Body of pancreas (tissue), 4 donors: ENCODE data around the gene ARHGAP26. TPM values are rescaled to one million over a fixed set of nuclear protein-coding genes. Genes with fewer than 3 reads are reported as not detected.

ENCODE experiments used
- ATAC-seq: fragments of 150-250 bp; one replicate; pipeline ENCODE4 v1.9.1; 2016
- DNase-seq, 4 donors: peaks; one replicate each; pipeline ENCODE4 v3.0.0-alpha.2; 2019
- H3K27ac ChIP-seq, 4 donors: fragments of 200-600 bp; sonication (generic); 1 replicate in 3 of 4; 2 replicates in 1 of 4; pipeline versions ENCODE4 v1.5.1 to v1.6.1; 2016 to 2019; ENCODE audit warnings: mild to moderate bottlenecking in 1 of 4, mixed read lengths in 1 of 4, moderate library complexity in 1 of 4
- H3K27me3 ChIP-seq, 2 donors: fragments of 200-600 bp; sonication (generic); one replicate each; pipeline ENCODE4 v1.6.0; 2016; ENCODE audit warnings: mild to moderate bottlenecking in 1 of 2
- H3K36me3 ChIP-seq, 2 donors: fragments of 200-600 bp; sonication (generic); replicated peaks in 1 of 2; 2 replicates each; pipeline ENCODE4 v1.5.1; 2016; ENCODE audit warnings: low read depth in 2 of 2; ENCODE audit not compliant: insufficient read depth in 1 of 2
- H3K4me1 ChIP-seq: fragments of 200-600 bp; sonication (generic); one replicate; pipeline ENCODE4 v1.6.0; 2016
- H3K4me3 ChIP-seq, 2 donors: fragments of 200-600 bp; sonication (generic); 1 replicate in 1 of 2; 2 replicates in 1 of 2; pipeline ENCODE4 v1.5.1; 2016 to 2019
- H3K9me3 ChIP-seq, 3 donors: fragments of 200-600 bp; sonication (generic); 1 replicate in 2 of 3; 2 replicates in 1 of 3; pipeline ENCODE4 v1.5.1; 2016
- CTCF ChIP-seq, 7 experiments: fragments of 450-650 bp in 4 of 7; fragments of 200-600 bp in 3 of 7; sonication (generic) in 3 of 7; IDR thresholded peaks; one replicate each; pipeline ENCODE4 v1.5.1; 2016 to 2019; ENCODE audit warnings: antibody characterized with exemption in 7 of 7
- POLR2A ChIP-seq, 3 donors: fragments of 450-650 bp; IDR thresholded peaks; one replicate each; pipeline ENCODE4 v1.6.1; 2016; ENCODE audit warnings: antibody characterized with exemption in 3 of 3, mild to moderate bottlenecking in 2 of 3
- WGBS, 2 donors: methylation state at CpG; one replicate each; pipeline ENCODE4 v1.1.5; 2017; 5-methylcytosine and 5-hydroxymethylcytosine counted together
- intact Hi-C: fragments of 100-400 bp; cut with DNase I; formaldehyde crosslinking; loops from one replicate; pipeline ENCODE4 v1.15.1; 2023
- total RNA-seq, 2 donors: library from RNA; depleted of rRNA; stranded (reverse); fragments of >200 nt; gene quantifications; one replicate each; pipeline ENCODE4 v1.1.0, GENCODE V29; 2016

Gene ARHGAP26
- total RNA-seq, 2 donors from 2014 or later: 12.5 to 14.2 TPM

- Histone ChIP-seq H3K36me3 (no peaks in the 10 kb centered on the region), H3K9me3 (no peaks in the 10 kb centered on the region), H3K4me3 (no peak overlapping the region), H3K4me1 (no peaks in the 10 kb centered on the region), H3K27ac (no peak overlapping the region), H3K27me3 (no peaks in the 10 kb centered on the region)
- intact Hi-C loops: no loop called here
- DNase-seq: peak in 2 of 4 donors; percentile 8 to 16
- no peak for TF ChIP-seq CTCF (IDR thresholded peaks at IDR 0.05)
- TF ChIP-seq POLR2A (IDR thresholded peaks at IDR 0.05): no peak
- ATAC-seq: no peak
- WGBS, 2 donors: 77 to 89% methylated on average over 8 of the region's 8 CpGs
These were observed 296.5 kb downstream of the ARHGAP26 start for GRCh38 chr5:143066556-143067281.

GRCh38 chr5:143068712-143069111 lies 298.5 kb downstream of the ARHGAP26 start:
- TF ChIP-seq POLR2A (IDR thresholded peaks at IDR 0.05): no peak
- TF ChIP-seq CTCF (IDR thresholded peaks at IDR 0.05): no peak
- DNase-seq: no peak
- no peaks in the 10 kb centered on the region for H3K36me3 ChIP-seq
- no peaks in the 10 kb centered on the region for H3K4me1 ChIP-seq
- ATAC-seq: no peak
- intact Hi-C loops: no loop called here
- no peak overlapping the region for H3K27ac ChIP-seq
- no peak overlapping the region for H3K4me3 ChIP-seq
- H3K27me3 ChIP-seq: no peaks in the 10 kb centered on the region
- H3K9me3 ChIP-seq: no peaks in the 10 kb centered on the region

- no peak for TF ChIP-seq POLR2A (IDR thresholded peaks at IDR 0.05)
- no peak for TF ChIP-seq CTCF (IDR thresholded peaks at IDR 0.05)
- ATAC-seq (no peak), DNase-seq (no peak)
- Histone ChIP-seq H3K27ac (no peak overlapping the region), H3K4me1 (no peaks in the 10 kb centered on the region), H3K36me3 (no peaks in the 10 kb centered on the region), H3K4me3 (no peak overlapping the region), H3K9me3 (no peaks in the 10 kb centered on the region), H3K27me3 (no peaks in the 10 kb centered on the region)
- intact Hi-C loops: no loop called here
These were observed 301.8 kb downstream of the ARHGAP26 start for GRCh38 chr5:143071927-143072326.

DNA sequence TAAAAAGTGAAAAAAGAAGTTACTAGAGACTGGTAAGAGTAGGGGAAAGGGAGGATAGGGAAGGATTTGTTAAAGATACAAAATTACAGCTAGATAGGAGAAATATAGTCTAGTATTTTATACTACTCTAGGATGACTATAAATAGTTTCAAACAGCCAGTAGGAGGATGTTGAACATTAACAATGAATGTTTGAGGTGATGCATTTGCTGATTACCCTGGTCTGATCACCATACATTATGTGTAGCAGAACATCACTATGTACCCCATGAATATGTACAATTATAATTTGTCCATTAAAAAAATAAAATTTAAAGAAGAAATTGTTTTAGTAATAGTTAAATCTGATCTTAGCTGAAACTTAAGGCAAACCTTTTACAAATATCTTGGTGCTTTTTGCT lies 302.6 kb downstream of the ARHGAP26 start:
- no peaks in the 10 kb centered on the region for H3K36me3 ChIP-seq
- TF ChIP-seq CTCF (IDR thresholded peaks at IDR 0.05) (no peak), POLR2A (IDR thresholded peaks at IDR 0.05) (no peak)
- no peak for DNase-seq
- H3K27me3 ChIP-seq: no peaks in the 10 kb centered on the region
- no peaks in the 10 kb centered on the region for H3K4me1 ChIP-seq
- intact Hi-C loops: no loop called here
- no peak overlapping the region for H3K4me3 ChIP-seq
- H3K27ac ChIP-seq: no peak overlapping the region
- no peak for ATAC-seq
- H3K9me3 ChIP-seq: no peaks in the 10 kb centered on the region

DNA sequence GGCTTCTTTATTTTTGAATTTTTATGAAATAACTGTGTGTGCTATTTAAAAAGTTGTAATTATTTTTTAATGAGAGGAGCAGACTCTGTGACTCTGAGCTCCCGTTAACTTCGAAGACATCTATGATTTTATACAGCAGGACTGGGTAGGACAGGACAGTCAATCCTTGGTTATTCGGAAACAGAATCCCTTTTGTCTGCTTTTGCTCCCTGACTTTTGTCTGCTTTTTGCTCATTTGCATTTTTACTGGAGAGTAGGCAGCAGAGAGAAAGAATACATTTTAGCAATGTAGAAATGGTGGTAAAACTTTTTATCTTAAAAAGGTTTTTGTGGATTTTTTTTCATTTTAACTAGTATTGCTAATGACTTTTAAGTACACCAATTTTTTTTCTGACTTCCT lies 303.6 kb downstream of the ARHGAP26 start:
- no peaks in the 10 kb centered on the region for H3K9me3 ChIP-seq
- DNase-seq: no peak
- ATAC-seq: no peak
- 91 to 96% methylated on average over 3 of the region's 3 CpGs for WGBS, 2 donors
- intact Hi-C loops: no loop called here
- no peaks in the 10 kb centered on the region for H3K36me3 ChIP-seq
- H3K27ac ChIP-seq: no peak overlapping the region
- TF ChIP-seq CTCF (IDR thresholded peaks at IDR 0.05) (no peak), POLR2A (IDR thresholded peaks at IDR 0.05) (no peak)
- H3K27me3 ChIP-seq: no peaks in the 10 kb centered on the region
- H3K4me1 ChIP-seq: no peaks in the 10 kb centered on the region
- H3K4me3 ChIP-seq: no peak overlapping the region
